Measurements from ENCODE around the gene EIF2S3B. TPM values are rescaled to one million over a fixed set of nuclear protein-coding genes. Genes with fewer than 3 reads are reported as not detected.

The EIF2S3B gene
- total RNA-seq, 3 donors from 2014 or later (not counting 1 experiment from before 2014, with no cell fraction given), result 0.88 TPM; not detected in 2

DNA sequence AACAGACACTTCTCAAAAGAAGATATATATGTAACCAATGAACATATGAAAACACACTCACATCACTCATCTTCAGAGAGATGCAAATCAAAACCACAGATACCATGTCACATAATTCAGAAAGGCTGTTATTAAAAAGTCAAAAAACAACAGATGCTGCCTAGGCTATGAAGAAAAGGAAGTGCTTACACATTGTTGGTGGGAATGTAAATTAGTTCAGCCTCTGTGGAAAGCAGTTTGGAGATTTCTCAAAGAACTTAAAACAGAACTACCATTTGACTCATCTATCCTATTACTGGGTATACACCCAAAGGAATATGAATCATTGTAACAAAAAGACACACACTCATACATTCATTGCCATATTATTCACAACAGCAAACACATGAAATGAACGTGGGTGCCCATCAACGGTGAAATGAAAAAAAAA is 35.1 kb downstream of the EIF2S3B start:
- intact Hi-C loops (cut with micrococcal nuclease), result no loop called here
- Mint-ChIP-seq H3K4me1 (peaks cover 0 to 8% of the 10 kb centered on the region in 2 donors), H3K4me3 (no peak overlapping the region), H3K27ac (no peak overlapping the region), H3K9me3 (no peaks in the 10 kb centered on the region), H3K36me3 (no peaks in the 10 kb centered on the region), H3K27me3 (ENCODE audit: low read depth in 2 of 2) (no peaks in the 10 kb centered on the region)
- Histone ChIP-seq H3K36me3 (ENCODE audit: control insufficient read depth, insufficient read depth, low read length) (no peaks in the 10 kb centered on the region), H3K9me3 (ENCODE audit: control insufficient read depth, insufficient read depth, low read length) (no peaks in the 10 kb centered on the region), H3K27me3 (ENCODE audit: control insufficient read depth, insufficient read depth, low read length) (no peaks in the 10 kb centered on the region), H3K27ac (ENCODE audit: low read length) (no peak overlapping the region), H3K4me3 (ENCODE audit: low read length) (no peak overlapping the region), H3K4me1 (ENCODE audit: control insufficient read depth, insufficient read depth, low read length) (no peaks in the 10 kb centered on the region)
- TF ChIP-seq, protein P1, sequence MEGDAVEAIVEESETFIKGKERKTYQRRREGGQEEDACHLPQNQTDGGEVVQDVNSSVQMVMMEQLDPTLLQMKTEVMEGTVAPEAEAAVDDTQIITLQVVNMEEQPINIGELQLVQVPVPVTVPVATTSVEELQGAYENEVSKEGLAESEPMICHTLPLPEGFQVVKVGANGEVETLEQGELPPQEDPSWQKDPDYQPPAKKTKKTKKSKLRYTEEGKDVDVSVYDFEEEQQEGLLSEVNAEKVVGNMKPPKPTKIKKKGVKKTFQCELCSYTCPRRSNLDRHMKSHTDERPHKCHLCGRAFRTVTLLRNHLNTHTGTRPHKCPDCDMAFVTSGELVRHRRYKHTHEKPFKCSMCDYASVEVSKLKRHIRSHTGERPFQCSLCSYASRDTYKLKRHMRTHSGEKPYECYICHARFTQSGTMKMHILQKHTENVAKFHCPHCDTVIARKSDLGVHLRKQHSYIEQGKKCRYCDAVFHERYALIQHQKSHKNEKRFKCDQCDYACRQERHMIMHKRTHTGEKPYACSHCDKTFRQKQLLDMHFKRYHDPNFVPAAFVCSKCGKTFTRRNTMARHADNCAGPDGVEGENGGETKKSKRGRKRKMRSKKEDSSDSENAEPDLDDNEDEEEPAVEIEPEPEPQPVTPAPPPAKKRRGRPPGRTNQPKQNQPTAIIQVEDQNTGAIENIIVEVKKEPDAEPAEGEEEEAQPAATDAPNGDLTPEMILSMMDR (IDR thresholded peaks at IDR 0.05), result no peak
- DNase-seq (no peak), ATAC-seq (no peak)
- WGBS (ENCODE audit: insufficient coverage), result no CpG with 5 or more reads among the region's 2 CpGs

DNA sequence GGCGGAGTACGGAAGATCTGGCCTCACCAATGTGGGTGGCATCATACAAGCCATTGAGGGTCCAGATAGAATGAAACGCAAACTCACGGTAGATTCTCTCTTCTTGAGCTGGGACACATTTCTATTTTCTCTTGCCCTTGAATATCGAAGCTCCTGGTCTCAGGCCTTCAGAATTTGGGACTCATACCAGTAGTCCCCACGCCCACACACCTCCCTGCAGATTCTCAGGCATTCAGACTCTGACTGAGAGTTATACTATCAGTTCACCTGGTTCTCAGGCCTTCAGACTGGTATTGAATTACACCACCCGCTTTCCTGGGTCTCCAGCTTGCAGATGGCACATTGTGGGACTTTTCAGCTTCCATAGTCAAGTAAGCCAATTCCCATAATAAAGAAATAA is 37.8 kb downstream of the EIF2S3B start:
- WGBS (ENCODE audit: insufficient coverage), result 90% methylated on average over 7 of the region's 7 CpGs

DNA sequence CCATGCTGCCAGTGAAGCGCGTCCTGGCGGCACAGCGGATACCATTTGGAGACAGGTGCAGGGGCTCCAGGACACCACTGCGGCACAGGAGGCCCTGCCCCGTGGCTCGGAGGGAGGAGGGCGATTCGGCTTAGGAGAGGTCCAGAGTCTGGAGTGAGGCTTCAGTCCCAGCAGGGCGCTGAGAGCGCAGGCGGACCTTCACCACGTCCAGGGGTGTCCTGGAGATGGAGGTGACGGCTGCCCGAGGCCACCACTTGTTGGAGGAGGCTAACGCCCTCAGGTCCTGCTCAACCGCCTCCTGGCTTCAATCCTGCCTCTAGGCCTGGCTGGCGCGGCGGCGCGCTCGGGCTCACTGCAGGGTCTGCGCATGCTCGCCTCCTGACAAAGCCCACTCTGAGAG is 45.7 kb downstream of the EIF2S3B start:
- H3K27ac ChIP-seq (ENCODE audit: low read length), result no peak overlapping the region
- DNase-seq (no peak), ATAC-seq (no peak)
- H3K4me3 Mint-ChIP-seq, result no peak overlapping the region
- no peak overlapping the region for H3K27ac Mint-ChIP-seq
- H3K36me3 Mint-ChIP-seq, result no peaks in the 10 kb centered on the region
- peaks cover 14% of the 10 kb centered on the region for H3K4me1 ChIP-seq (ENCODE audit: control insufficient read depth, insufficient read depth, low read length)
- peaks cover 28 to 40% of the 10 kb centered on the region in 2 donors for H3K4me1 Mint-ChIP-seq
- H3K4me3 ChIP-seq (ENCODE audit: low read length), result no peak overlapping the region
- intact Hi-C loops (cut with micrococcal nuclease), result loop anchor here (5.0 kb wide), 1 partner anchor 54 kb away; no protein-coding TSS in a partner anchor
- TF ChIP-seq, protein P1 (IDR thresholded peaks at IDR 0.05), result no peak
- no peaks in the 10 kb centered on the region for H3K27me3 ChIP-seq (ENCODE audit: control insufficient read depth, insufficient read depth, low read length)
- no peaks in the 10 kb centered on the region for H3K27me3 Mint-ChIP-seq (ENCODE audit: low read depth in 2 of 2)
- H3K9me3 Mint-ChIP-seq, result peaks cover 2% of the 10 kb centered on the region in 2 donors
- WGBS (ENCODE audit: insufficient coverage), result 93% methylated on average over 25 of the region's 25 CpGs
- no peaks in the 10 kb centered on the region for H3K36me3 ChIP-seq (ENCODE audit: control insufficient read depth, insufficient read depth, low read length)
- peaks cover 5% of the 10 kb centered on the region for H3K9me3 ChIP-seq (ENCODE audit: control insufficient read depth, insufficient read depth, low read length)

More for the DNA sequence above, 37.8 kb downstream of the EIF2S3B start:
- H3K27ac Mint-ChIP-seq, result no peak overlapping the region
- TF ChIP-seq, protein P1 (IDR thresholded peaks at IDR 0.05), result no peak
- no peaks in the 10 kb centered on the region for H3K27me3 Mint-ChIP-seq (ENCODE audit: low read depth in 2 of 2)
- Histone ChIP-seq H3K9me3 (ENCODE audit: control insufficient read depth, insufficient read depth, low read length) (no peaks in the 10 kb centered on the region), H3K36me3 (ENCODE audit: control insufficient read depth, insufficient read depth, low read length) (no peaks in the 10 kb centered on the region), H3K4me1 (ENCODE audit: control insufficient read depth, insufficient read depth, low read length) (no peaks in the 10 kb centered on the region), H3K27me3 (ENCODE audit: control insufficient read depth, insufficient read depth, low read length) (no peaks in the 10 kb centered on the region), H3K4me3 (ENCODE audit: low read length) (no peak overlapping the region), H3K27ac (ENCODE audit: low read length) (no peak overlapping the region)
- H3K36me3 Mint-ChIP-seq, result no peaks in the 10 kb centered on the region
- H3K4me1 Mint-ChIP-seq, result peaks cover 7 to 8% of the 10 kb centered on the region in 2 donors
- H3K4me3 Mint-ChIP-seq, result no peak overlapping the region
- ATAC-seq, result no peak
- H3K9me3 Mint-ChIP-seq, result no peaks in the 10 kb centered on the region
- intact Hi-C loops (cut with micrococcal nuclease), result no loop called here
- no peak for DNase-seq

DNA sequence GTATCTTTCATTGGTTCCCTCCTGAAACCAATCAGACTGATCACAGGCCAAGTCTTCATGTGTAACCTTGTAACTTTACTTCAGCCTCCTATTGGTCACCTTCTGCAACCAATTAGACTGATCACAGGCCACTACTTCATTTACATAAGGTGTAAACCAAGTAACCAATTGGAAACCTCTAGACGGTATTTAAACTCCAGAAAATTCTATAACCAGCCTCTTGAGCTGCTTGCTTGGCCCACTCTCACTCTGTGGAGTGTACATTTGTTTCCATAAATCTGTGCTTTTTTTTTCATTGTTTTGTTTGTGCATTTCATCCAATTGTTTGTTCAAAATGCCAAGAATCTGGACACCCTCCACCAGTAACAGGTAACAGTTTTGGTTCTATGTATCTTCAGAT is 47.5 kb downstream of the EIF2S3B start:
- ATAC-seq, result peak in 1 of 3 donors; percentile 71
- Histone ChIP-seq H3K27me3 (ENCODE audit: control insufficient read depth, insufficient read depth, low read length) (no peaks in the 10 kb centered on the region), H3K27ac (ENCODE audit: low read length) (no peak overlapping the region), H3K4me3 (ENCODE audit: low read length) (no peak overlapping the region), H3K36me3 (ENCODE audit: control insufficient read depth, insufficient read depth, low read length) (no peaks in the 10 kb centered on the region), H3K4me1 (ENCODE audit: control insufficient read depth, insufficient read depth, low read length) (peaks cover 22% of the 10 kb centered on the region), H3K9me3 (ENCODE audit: control insufficient read depth, insufficient read depth, low read length) (peaks cover 5% of the 10 kb centered on the region)
- TF ChIP-seq, protein P1 (IDR thresholded peaks at IDR 0.05), result no peak
- H3K9me3 Mint-ChIP-seq, result peaks cover 2% of the 10 kb centered on the region in 2 donors
- DNase-seq, result peak in 1 of 2 donors; percentile 66
- 80% methylated on average over 1 of the region's 1 CpG for WGBS (ENCODE audit: insufficient coverage)
- H3K27me3 Mint-ChIP-seq (ENCODE audit: low read depth in 2 of 2), result no peaks in the 10 kb centered on the region
- peak overlapping the region; percentile 93 to 97 for H3K27ac Mint-ChIP-seq
- intact Hi-C loops (cut with micrococcal nuclease), result loop anchor here (5.0 kb wide), 1 partner anchor 56 kb away; no protein-coding TSS in a partner anchor
- no peaks in the 10 kb centered on the region for H3K36me3 Mint-ChIP-seq
- H3K4me1 Mint-ChIP-seq, result peaks cover 40 to 47% of the 10 kb centered on the region in 2 donors
- no peak overlapping the region for H3K4me3 Mint-ChIP-seq
